Measurements from ENCODE around the gene PDE4A.
"Not testable (repeated sequence)": the region's sequence is repeated elsewhere in the genome, so short reads cannot be mapped to it uniquely, and the experiment has no call there.

Gene PDE4A

GRCh38 chr19:10424011-10424637, 3.8 kb downstream of the PDE4A start:
- peak in 1 of 3 experiments; percentile 66 for DNase-seq (ENCODE audit: low read depth in 3 of 3)

- no peak for DNase-seq (ENCODE audit: low read depth in 3 of 3)
Observed at GRCh38 chr19:10427169-10427568, 6.8 kb downstream of the PDE4A start.

GRCh38 chr19:10428996-10429381, 8.7 kb downstream of the PDE4A start:
- no peak for DNase-seq (ENCODE audit: low read depth in 3 of 3)

- no peak for DNase-seq (ENCODE audit: low read depth in 3 of 3)
Observed at GRCh38 chr19:10430505-10431253, 10.3 kb downstream of the PDE4A start.

GRCh38 chr19:10431254-10431942, 11.1 kb downstream of the PDE4A start:
- DNase-seq (ENCODE audit: low read depth in 3 of 3) = no peak

GRCh38 chr19:10431943-10432735, 11.8 kb downstream of the PDE4A start:
- no peak for DNase-seq (ENCODE audit: low read depth in 3 of 3)

GRCh38 chr19:10432736-10433130, 12.4 kb downstream of the PDE4A start:
- DNase-seq (ENCODE audit: low read depth in 3 of 3) = no peak

GRCh38 chr19:10433131-10433536, 12.8 kb downstream of the PDE4A start:
- DNase-seq (ENCODE audit: low read depth in 3 of 3) = no peak

GRCh38 chr19:10439588-10439987, 19.2 kb downstream of the PDE4A start:
- DNase-seq (ENCODE audit: low read depth in 3 of 3) = no peak

- DNase-seq (ENCODE audit: low read depth in 3 of 3) = no peak
Observed at GRCh38 chr19:10442698-10443097, 22.4 kb downstream of the PDE4A start.

- DNase-seq (ENCODE audit: low read depth in 3 of 3) = no peak
Observed at GRCh38 chr19:10449037-10449436, 28.7 kb downstream of the PDE4A start.

GRCh38 chr19:10450191-10450852, 30.0 kb downstream of the PDE4A start:
- DNase-seq (ENCODE audit: low read depth in 3 of 3) = no peak

GRCh38 chr19:10450853-10451609, 30.7 kb downstream of the PDE4A start:
- DNase-seq (ENCODE audit: low read depth in 3 of 3) = no peak

- DNase-seq (ENCODE audit: low read depth in 3 of 3) = no peak
Observed at GRCh38 chr19:10452726-10453618, 32.6 kb downstream of the PDE4A start.

GRCh38 chr19:10453852-10454251, 33.5 kb downstream of the PDE4A start:
- no peak for DNase-seq (ENCODE audit: low read depth in 3 of 3)

GRCh38 chr19:10454267-10454666, 33.9 kb downstream of the PDE4A start:
- no peak for DNase-seq (ENCODE audit: low read depth in 3 of 3)

- not testable (repeated sequence) for DNase-seq (ENCODE audit: low read depth in 3 of 3)
Observed at GRCh38 chr19:10458733-10459132, 38.4 kb downstream of the PDE4A start.

GRCh38 chr19:10460714-10461046, 40.3 kb downstream of the PDE4A start:
- DNase-seq (ENCODE audit: low read depth in 3 of 3) = no peak

GRCh38 chr19:10461047-10461949, 41.0 kb downstream of the PDE4A start:
- peak; percentile 70 to 90 (median 71) for DNase-seq (ENCODE audit: low read depth in 3 of 3)

All from stimulated activated CD4-positive, alpha-beta T cell treated with anti-CD3 and anti-CD28 coated beads, TNF-alpha, amount 100 ng/mL, for 24 hours (primary cell).